A549 (cell line): ENCODE results near the gene TNFAIP8. TPM values are rescaled to one million over a fixed set of nuclear protein-coding genes. Genes with fewer than 3 reads are reported as not detected.

ENCODE experiments used
- ATAC-seq, 2 experiments: fragments of 200-7000 bp in 1 of 2; fragments of >200 bp in 1 of 2; cut with Nextera tagmentation in 1 of 2; cut with Tn5 transposase in 1 of 2; 3 replicates each; pipeline versions ENCODE4 v1.8.0 to v1.9.1; 2018 to 2020; ENCODE audit warnings: mild to moderate bottlenecking in 1 of 2, moderate library complexity in 1 of 2
- CTCF ChIA-PET: fragments of 300-600 bp; sonication (Branson Sonifier 250); formaldehyde crosslinking; extraction: SDS; loops from one replicate; lab custom pipeline; 2021; ENCODE audit warnings: antibody characterized with exemption, inconsistent platforms; lab: Yijun Ruan, JAX
- POLR2A ChIA-PET: fragments of 350-600 bp; formaldehyde crosslinking; extraction: SDS; loops from one replicate; lab custom pipeline; 2021; ENCODE audit warnings: antibody characterized with exemption, inconsistent platforms; lab: Yijun Ruan, JAX
- DNase-seq, 2 experiments: peaks; one replicate each; pipeline versions ENCODE4 v3.0.0 to v3.0.0-alpha.2; 2011 to 2016; ENCODE audit warnings: low read depth in 1 of 2, low spot score in 1 of 2
- FAIRE-seq: peaks from 2 replicates; lab custom pipeline; 2011; peaks lifted over from hg19 to GRCh38; lab: Jason Lieb, UNC
- H3K27ac ChIP-seq, 2 experiments: fragments of >200 bp; sonication (Bioruptor Twin); formaldehyde crosslinking; 3 replicates each; pipeline ENCODE4 v1.5.1; 2016 to 2017
- H3K4me1 ChIP-seq: fragments of >200 bp; sonication (Bioruptor Twin); formaldehyde crosslinking; 3 replicates; pipeline ENCODE4 v1.6.1; 2016
- H3K4me2 ChIP-seq: fragments of >200 bp; sonication (Bioruptor Twin); formaldehyde crosslinking; 3 replicates; pipeline ENCODE4 v1.6.1; 2016
- H3K4me3 ChIP-seq: fragments of >200 bp; sonication (Bioruptor Twin); formaldehyde crosslinking; 3 replicates; pipeline ENCODE4 v1.5.1; 2016
- H3K9me3 ChIP-seq: fragments of >200 bp; sonication (Bioruptor Twin); formaldehyde crosslinking; 3 replicates; pipeline ENCODE4 v1.6.1; 2016
- BHLHE40 ChIP-seq: IDR thresholded peaks from 2 replicates; pipeline ENCODE4 v1.6.1; 2012; ENCODE audit warnings: low read depth, low read length, inconsistent platforms
- CBX8 ChIP-seq: fragments of 200-600 bp; sonication (generic); IDR thresholded peaks from 2 replicates; pipeline ENCODE4 v1.6.1; 2016
- CHD2 ChIP-seq: fragments of 150-350 bp; IDR thresholded peaks from 2 replicates; pipeline ENCODE4 v1.6.1; 2014; ENCODE audit warnings: low read length; ENCODE audit not compliant: partially characterized antibody
- CHD4 ChIP-seq: fragments of 200-600 bp; sonication (generic); IDR thresholded peaks from 2 replicates; pipeline ENCODE4 v1.6.1; 2016; ENCODE audit warnings: antibody characterized with exemption, mild to moderate bottlenecking, borderline replicate concordance
- EHF ChIP-seq: fragments of 250-450 bp; sonication (Bioruptor Pico); IDR thresholded peaks from 2 replicates; pipeline ENCODE4 v1.5.0; 2020; ENCODE audit warnings: mild to moderate bottlenecking
- FOSL2 ChIP-seq, 2 experiments: fragments of 450-650 bp in 1 of 2; fragments of >200 bp in 1 of 2; sonication (Bioruptor Twin) in 1 of 2; formaldehyde crosslinking; IDR thresholded peaks; 2 replicates each; pipeline versions ENCODE4 v1.5.0 to v1.6.1; 2016 to 2020; ENCODE audit warnings: mild to moderate bottlenecking in 1 of 2, moderate library complexity in 1 of 2
- GATA3 ChIP-seq: IDR thresholded peaks from 2 replicates; pipeline ENCODE4 v1.6.1; 2012; ENCODE audit warnings: borderline replicate concordance
- HDAC2 ChIP-seq: fragments of 200-600 bp; sonication (generic); IDR thresholded peaks from 2 replicates; pipeline ENCODE4 v1.6.1; 2016
- JUNB ChIP-seq: fragments of >200 bp; sonication (Bioruptor Twin); formaldehyde crosslinking; IDR thresholded peaks from 2 replicates; pipeline ENCODE4 v1.6.1; 2016
- MAFK ChIP-seq: fragments of 450-650 bp; IDR thresholded peaks from 2 replicates; pipeline ENCODE4 v1.6.1; 2014; ENCODE audit not compliant: partially characterized antibody
- MAZ ChIP-seq: fragments of 150-350 bp; IDR thresholded peaks from 2 replicates; pipeline ENCODE4 v1.6.1; 2014; ENCODE audit warnings: antibody characterized with exemption, low read depth, low read length, borderline replicate concordance
- NFE2L2 ChIP-seq: fragments of 150-350 bp; conservative IDR thresholded peaks from 2 replicates; pipeline ENCODE4 v1.6.1; 2014; ENCODE audit warnings: low read length
- POLR2A ChIP-seq: IDR thresholded peaks from 2 replicates; pipeline ENCODE4 v1.6.1; 2012; ENCODE audit warnings: mild to moderate bottlenecking, low read length
- POLR2AphosphoS2 ChIP-seq: conservative IDR thresholded peaks from 2 replicates; pipeline ENCODE4 v1.6.1; 2012; ENCODE audit warnings: low read length, improper control_type of control experiment, inconsistent platforms
- RAD21 ChIP-seq, 2 experiments: fragments of >200 bp in 1 of 2; sonication (Bioruptor Twin) in 1 of 2; formaldehyde crosslinking in 1 of 2; IDR thresholded peaks in 1 of 2; conservative IDR thresholded peaks in 1 of 2; 2 replicates in 1 of 2; 3 replicates in 1 of 2; pipeline ENCODE4 v1.6.1; 2012 to 2018; ENCODE audit warnings: inconsistent platforms in 1 of 2
- RFX5 ChIP-seq: fragments of 450-650 bp; IDR thresholded peaks from 2 replicates; pipeline ENCODE4 v1.7.1; 2014; ENCODE audit warnings: antibody characterized with exemption, mild to moderate bottlenecking, moderate library complexity
- RNF2 ChIP-seq: fragments of 200-600 bp; sonication (generic); IDR thresholded peaks from 2 replicates; pipeline ENCODE4 v1.6.1; 2016; ENCODE audit warnings: low read depth, mild to moderate bottlenecking, antibody characterized with exemption, moderate library complexity, borderline replicate concordance
- TP53 ChIP-seq: fragments of 250-450 bp; sonication (Bioruptor Pico); IDR thresholded peaks from 2 replicates; pipeline ENCODE4 v1.5.0; 2021; ENCODE audit warnings: mild to moderate bottlenecking, moderate library complexity
- ZC3H11A ChIP-seq: fragments of 450-650 bp; IDR thresholded peaks from 2 replicates; pipeline ENCODE4 v1.6.1; 2014; ENCODE audit warnings: antibody characterized with exemption, mild to moderate bottlenecking
- ZFP36 ChIP-seq: fragments of 450-650 bp; IDR thresholded peaks from 2 replicates; pipeline ENCODE4 v1.6.1; 2014; ENCODE audit warnings: borderline replicate concordance; ENCODE audit not compliant: partially characterized antibody
- ZNF302 ChIP-seq: fragments of 250-450 bp; sonication (Bioruptor Pico); IDR thresholded peaks from 2 replicates; pipeline ENCODE4 v1.9.0; 2021; ENCODE audit warnings: inconsistent platforms, mild to moderate bottlenecking, moderate library complexity
- ZSCAN20 ChIP-seq: fragments of 250-450 bp; sonication (Bioruptor Pico); IDR thresholded peaks from 2 replicates; pipeline ENCODE4 v1.8.0; 2022; ENCODE audit warnings: mild to moderate bottlenecking, moderate library complexity
- WGBS: methylation state at CpG from one replicate; pipeline ENCODE4 v1.1.6; 2017; ENCODE audit errors: missing lambda C conversion rate; 5-methylcytosine and 5-hydroxymethylcytosine counted together
- polyA plus RNA-seq, 4 experiments: library from polyadenylated mRNA; depleted of rRNA in 3 of 4; stranded (reverse); fragments of >200 nt; fragmentation: RNase III in 1 of 4; extraction: RNeasy Plus Mini Kit Qiagen cat#74134 plus additional on column Dnase treatment in 1 of 4; gene quantifications; 2 replicates in 3 of 4; 3 replicates in 1 of 4; pipeline ENCODE4 v1.2.3, GENCODE V29; 2011 to 2017
- TF ChIP-seq, protein P1 (sequence below): fragments of >200 bp; sonication (Bioruptor Twin); formaldehyde crosslinking; IDR thresholded peaks from 3 replicates; pipeline ENCODE4 v1.5.1; 2016
- TF ChIP-seq, protein P2 (sequence below): fragments of 150-350 bp; IDR thresholded peaks from 2 replicates; pipeline ENCODE4 v1.6.1; 2014; ENCODE audit warnings: low read depth, mild to moderate bottlenecking, low read length
- TF ChIP-seq, protein P3 (sequence below): fragments of 250-450 bp; sonication (Bioruptor Pico); IDR thresholded peaks from 2 replicates; pipeline ENCODE4 v1.5.0; 2021; ENCODE audit warnings: mild to moderate bottlenecking, moderate library complexity, borderline replicate concordance

TNFAIP8 gene
- polyA plus RNA-seq, 2 of the 4 experiments (the other 2 are of a cell fraction), result 34.9 to 35.7 TPM

DNA sequence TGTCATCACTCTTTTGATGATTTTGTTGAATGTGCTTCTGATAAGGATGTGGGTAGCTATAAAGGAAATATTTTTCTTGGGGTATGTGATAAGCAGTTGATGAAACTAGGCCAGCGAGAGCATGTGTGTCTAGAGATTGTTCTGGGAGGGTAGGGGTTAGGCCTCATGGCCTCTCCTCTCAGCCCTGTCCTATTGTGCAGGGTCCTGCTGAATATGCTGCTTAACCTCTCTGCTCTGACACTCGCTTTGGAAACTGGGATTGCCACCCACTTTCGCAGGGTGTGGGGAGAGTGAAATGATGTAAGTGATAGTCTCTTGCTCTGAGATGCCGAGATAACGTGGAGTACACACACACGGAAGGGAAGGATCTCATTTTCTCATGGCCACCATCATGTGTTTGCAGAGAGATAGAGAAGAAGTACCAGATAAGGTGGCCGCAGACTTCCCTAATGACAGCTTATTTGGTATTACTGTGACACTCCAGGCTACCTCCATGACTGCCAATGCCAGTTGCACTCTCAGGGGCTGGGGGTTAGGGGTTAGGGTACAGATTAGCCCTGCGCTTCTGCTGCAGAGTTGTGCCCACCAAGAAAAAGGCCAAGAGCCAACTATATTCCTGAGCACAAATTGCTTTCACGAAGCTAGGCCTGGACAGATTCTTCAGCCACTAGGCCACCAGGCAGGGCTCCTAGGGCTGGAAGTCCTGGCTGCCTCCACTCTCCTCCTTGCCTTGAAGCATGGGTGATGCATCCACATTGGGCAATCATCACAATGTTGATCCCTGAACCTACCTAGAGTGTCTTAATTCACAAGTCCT is 25.2 kb upstream of the TNFAIP8 start:
- DNase-seq (no peak), FAIRE-seq (no peak), ATAC-seq (no peak)
- Histone ChIP-seq H3K9me3 (no peaks in the 10 kb centered on the region), H3K4me3 (no peak overlapping the region), H3K4me2 (no peak overlapping the region), H3K27ac (peak overlapping the region in 1 of 2 experiments; percentile 38; a peak in 1 of 6 replicates), H3K4me1 (peaks cover 54% of the 10 kb centered on the region)
- TF ChIP-seq CHD2 (no peak), JUNB (no peak), CHD4 (no peak), NFE2L2 (no peak), MAZ (no peak), RNF2 (no peak), BHLHE40 (no peak)
- ChIA-PET CTCF (interaction anchor here (0.6 to 1.9 kb wide), 6 partner anchors 15 to 343 kb away, joined by 3 to 7 read pairs (median 4); partner anchors contain the start of gene DTWD2), POLR2A (interaction anchor here (0.6 to 1.0 kb wide), 2 partner anchors 30 to 260 kb away, joined by 3 to 4 read pairs; partner anchors contain the start of gene DMXL1)
- 93% methylated on average over 9 of the region's 9 CpGs for WGBS

DNA sequence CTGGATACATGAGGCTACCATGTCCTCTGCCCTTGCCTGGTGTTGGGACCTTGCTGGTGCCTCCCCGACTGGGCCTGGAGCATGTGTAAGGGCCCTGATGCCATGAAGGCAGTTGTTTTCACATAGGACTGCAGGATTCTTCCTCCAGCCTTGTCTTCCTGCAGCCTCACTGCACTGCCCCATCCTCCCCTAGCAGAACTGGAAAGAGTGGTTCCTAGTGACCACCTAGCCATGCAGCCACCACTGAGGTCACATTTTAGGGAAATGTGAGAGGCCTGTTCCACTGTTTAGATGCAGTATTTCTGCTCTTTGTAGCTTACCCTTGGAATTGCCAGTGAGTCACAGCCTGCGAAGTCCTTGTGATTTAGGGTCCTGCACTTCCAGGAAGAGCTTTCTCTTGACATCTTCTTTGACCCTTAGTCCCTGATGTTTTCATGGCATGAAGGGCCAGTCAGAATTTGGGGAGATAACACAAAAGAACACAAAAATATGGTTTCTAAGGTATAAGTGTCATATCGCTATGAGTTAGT is 24.2 kb upstream of the TNFAIP8 start:
- 93% methylated on average over 3 of the region's 3 CpGs for WGBS
- CTCF ChIA-PET, result interaction anchor here (1.0 to 7.1 kb wide), 5 partner anchors 10 to 344 kb away, joined by 3 to 44 read pairs (median 6); partner anchors contain the start of gene DTWD2
- H3K27ac ChIP-seq, result peak overlapping the region in 1 of 2 experiments; percentile 45; a peak in 3 of 6 replicates
- H3K4me2 ChIP-seq, result no peak overlapping the region
- FAIRE-seq (no peak), ATAC-seq (no peak), DNase-seq (no peak)
- peaks cover 49% of the 10 kb centered on the region for H3K4me1 ChIP-seq
- H3K9me3 ChIP-seq, result no peaks in the 10 kb centered on the region
- POLR2A ChIA-PET, result no interaction called here
- TF ChIP-seq EHF (CRISPR knock-in tag), result no peak
- TF ChIP-seq NFE2L2, result no peak
- no peak for TF ChIP-seq POLR2A
- no peak for TF ChIP-seq CBX8
- no peak for TF ChIP-seq TP53
- no peak for TF ChIP-seq RFX5
- no peak for TF ChIP-seq ZSCAN20 (CRISPR knock-in tag)
- TF ChIP-seq RAD21 (conservative IDR thresholded peaks at IDR 0.05 in 1 of 2, IDR thresholded peaks at IDR 0.05 in 1 of 2), result no peak
- no peak for TF ChIP-seq FOSL2 (IDR thresholded peaks at IDR 0.05)
- no peak for TF ChIP-seq FOSL2 (CRISPR knock-in tag; IDR thresholded peaks at IDR 0.05)
- no peak for TF ChIP-seq BHLHE40
- TF ChIP-seq GATA3, result no peak
- no peak for TF ChIP-seq CHD4
- H3K4me3 ChIP-seq, result no peak overlapping the region

DNA sequence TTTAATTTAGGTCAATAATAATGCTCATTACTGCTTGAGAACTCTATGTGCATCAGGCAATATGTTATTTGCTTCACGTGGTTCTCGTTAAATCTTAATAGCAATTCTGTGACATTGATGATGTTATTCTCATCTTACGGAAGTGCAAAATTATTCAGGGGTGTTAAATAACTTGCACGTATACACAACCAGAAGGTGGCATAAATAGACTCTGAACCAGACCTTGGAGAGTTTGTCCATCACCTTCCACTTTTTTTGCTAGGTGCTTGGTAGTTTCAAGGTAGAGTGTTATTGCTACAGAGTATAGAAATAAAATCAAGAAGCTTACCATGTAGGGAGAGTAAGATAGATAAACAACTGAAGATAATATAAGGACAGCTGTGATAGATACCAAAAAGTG is 23.6 kb upstream of the TNFAIP8 start:
- CTCF ChIA-PET, result interaction anchor here (1.0 to 7.1 kb wide), 4 partner anchors 9 to 344 kb away, joined by 3 to 44 read pairs (median 6); partner anchors contain the start of gene DTWD2
- peaks cover 49% of the 10 kb centered on the region for H3K4me1 ChIP-seq

DNA sequence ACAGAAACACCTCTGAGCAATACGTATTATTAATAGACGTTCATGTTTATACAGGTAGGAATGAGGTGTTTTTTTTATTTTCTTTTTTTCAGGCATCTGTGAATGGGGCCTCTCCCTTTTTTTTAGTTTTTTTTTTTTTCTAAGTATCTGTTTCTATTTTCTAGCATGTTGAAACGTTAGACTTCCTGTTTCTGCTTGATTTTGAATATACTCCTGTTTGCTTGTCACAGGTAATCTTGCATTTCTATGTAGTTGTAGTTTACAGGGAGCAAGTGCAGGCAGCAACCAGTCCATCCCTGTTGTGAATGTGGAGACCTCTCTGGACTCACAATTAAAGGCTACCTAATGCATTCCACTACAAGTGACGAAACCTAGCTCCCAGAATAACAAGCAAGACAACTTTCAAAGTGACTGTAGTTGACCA is 22.8 kb upstream of the TNFAIP8 start:
- Histone ChIP-seq H3K4me1 (peaks cover 45% of the 10 kb centered on the region), H3K27ac (peak overlapping the region in 1 of 2 experiments; percentile 18; a peak in 1 of 6 replicates), H3K4me2 (no peak overlapping the region), H3K9me3 (no peaks in the 10 kb centered on the region), H3K4me3 (no peak overlapping the region)
- DNase-seq (no peak), ATAC-seq (no peak), FAIRE-seq (no peak)
- ChIA-PET CTCF (interaction anchor here (1.4 to 7.1 kb wide), 3 partner anchors 18 to 344 kb away, joined by 4 to 44 read pairs (median 29); partner anchors contain the start of gene DTWD2), POLR2A (no interaction called here)
- 87% methylated on average over 4 of the region's 4 CpGs for WGBS
- TF ChIP-seq, protein P1, sequence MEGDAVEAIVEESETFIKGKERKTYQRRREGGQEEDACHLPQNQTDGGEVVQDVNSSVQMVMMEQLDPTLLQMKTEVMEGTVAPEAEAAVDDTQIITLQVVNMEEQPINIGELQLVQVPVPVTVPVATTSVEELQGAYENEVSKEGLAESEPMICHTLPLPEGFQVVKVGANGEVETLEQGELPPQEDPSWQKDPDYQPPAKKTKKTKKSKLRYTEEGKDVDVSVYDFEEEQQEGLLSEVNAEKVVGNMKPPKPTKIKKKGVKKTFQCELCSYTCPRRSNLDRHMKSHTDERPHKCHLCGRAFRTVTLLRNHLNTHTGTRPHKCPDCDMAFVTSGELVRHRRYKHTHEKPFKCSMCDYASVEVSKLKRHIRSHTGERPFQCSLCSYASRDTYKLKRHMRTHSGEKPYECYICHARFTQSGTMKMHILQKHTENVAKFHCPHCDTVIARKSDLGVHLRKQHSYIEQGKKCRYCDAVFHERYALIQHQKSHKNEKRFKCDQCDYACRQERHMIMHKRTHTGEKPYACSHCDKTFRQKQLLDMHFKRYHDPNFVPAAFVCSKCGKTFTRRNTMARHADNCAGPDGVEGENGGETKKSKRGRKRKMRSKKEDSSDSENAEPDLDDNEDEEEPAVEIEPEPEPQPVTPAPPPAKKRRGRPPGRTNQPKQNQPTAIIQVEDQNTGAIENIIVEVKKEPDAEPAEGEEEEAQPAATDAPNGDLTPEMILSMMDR, result no peak
- TF ChIP-seq, protein P2, sequence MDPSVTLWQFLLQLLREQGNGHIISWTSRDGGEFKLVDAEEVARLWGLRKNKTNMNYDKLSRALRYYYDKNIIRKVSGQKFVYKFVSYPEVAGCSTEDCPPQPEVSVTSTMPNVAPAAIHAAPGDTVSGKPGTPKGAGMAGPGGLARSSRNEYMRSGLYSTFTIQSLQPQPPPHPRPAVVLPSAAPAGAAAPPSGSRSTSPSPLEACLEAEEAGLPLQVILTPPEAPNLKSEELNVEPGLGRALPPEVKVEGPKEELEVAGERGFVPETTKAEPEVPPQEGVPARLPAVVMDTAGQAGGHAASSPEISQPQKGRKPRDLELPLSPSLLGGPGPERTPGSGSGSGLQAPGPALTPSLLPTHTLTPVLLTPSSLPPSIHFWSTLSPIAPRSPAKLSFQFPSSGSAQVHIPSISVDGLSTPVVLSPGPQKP, result no peak
- TF ChIP-seq ZFP36 (no peak), MAFK (no peak), POLR2AphosphoS2 (no peak), ZC3H11A (no peak), HDAC2 (no peak), RNF2 (no peak)
- TF ChIP-seq, protein P3, sequence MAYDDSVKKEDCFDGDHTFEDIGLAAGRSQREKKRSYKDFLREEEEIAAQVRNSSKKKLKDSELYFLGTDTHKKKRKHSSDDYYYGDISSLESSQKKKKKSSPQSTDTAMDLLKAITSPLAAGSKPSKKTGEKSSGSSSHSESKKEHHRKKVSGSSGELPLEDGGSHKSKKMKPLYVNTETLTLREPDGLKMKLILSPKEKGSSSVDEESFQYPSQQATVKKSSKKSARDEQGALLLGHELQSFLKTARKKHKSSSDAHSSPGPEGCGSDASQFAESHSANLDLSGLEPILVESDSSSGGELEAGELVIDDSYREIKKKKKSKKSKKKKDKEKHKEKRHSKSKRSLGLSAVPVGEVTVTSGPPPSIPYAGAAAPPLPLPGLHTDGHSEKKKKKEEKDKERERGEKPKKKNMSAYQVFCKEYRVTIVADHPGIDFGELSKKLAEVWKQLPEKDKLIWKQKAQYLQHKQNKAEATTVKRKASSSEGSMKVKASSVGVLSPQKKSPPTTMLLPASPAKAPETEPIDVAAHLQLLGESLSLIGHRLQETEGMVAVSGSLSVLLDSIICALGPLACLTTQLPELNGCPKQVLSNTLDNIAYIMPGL (CRISPR knock-in tag), result no peak

More for the DNA sequence above, 23.6 kb upstream of the TNFAIP8 start:
- no peak overlapping the region for H3K4me2 ChIP-seq
- no peak overlapping the region for H3K4me3 ChIP-seq
- no peak for ATAC-seq
- no peak for DNase-seq
- 94% methylated on average over 4 of the region's 4 CpGs for WGBS
- FAIRE-seq, result no peak
- TF ChIP-seq NFE2L2 (no peak), FOSL2 (IDR thresholded peaks at IDR 0.05) (no peak), FOSL2 (CRISPR knock-in tag; IDR thresholded peaks at IDR 0.05) (no peak), ZNF302 (CRISPR knock-in tag) (no peak)
- POLR2A ChIA-PET, result no interaction called here
- H3K27ac ChIP-seq, result no peak overlapping the region
- no peaks in the 10 kb centered on the region for H3K9me3 ChIP-seq
